GM21515 (cell line): ENCODE measurements around the gene PHF2.
A peak's percentile ranks its signal among the peaks of the same experiment; 100 is the strongest.

ENCODE experiments used
- ATAC-seq: cut with Tn5 transposase; IDR thresholded peaks from one replicate; pipeline ENCODE4 v1.9.1; 2021; ENCODE audit not compliant: unreplicated experiment

PHF2 gene

DNA sequence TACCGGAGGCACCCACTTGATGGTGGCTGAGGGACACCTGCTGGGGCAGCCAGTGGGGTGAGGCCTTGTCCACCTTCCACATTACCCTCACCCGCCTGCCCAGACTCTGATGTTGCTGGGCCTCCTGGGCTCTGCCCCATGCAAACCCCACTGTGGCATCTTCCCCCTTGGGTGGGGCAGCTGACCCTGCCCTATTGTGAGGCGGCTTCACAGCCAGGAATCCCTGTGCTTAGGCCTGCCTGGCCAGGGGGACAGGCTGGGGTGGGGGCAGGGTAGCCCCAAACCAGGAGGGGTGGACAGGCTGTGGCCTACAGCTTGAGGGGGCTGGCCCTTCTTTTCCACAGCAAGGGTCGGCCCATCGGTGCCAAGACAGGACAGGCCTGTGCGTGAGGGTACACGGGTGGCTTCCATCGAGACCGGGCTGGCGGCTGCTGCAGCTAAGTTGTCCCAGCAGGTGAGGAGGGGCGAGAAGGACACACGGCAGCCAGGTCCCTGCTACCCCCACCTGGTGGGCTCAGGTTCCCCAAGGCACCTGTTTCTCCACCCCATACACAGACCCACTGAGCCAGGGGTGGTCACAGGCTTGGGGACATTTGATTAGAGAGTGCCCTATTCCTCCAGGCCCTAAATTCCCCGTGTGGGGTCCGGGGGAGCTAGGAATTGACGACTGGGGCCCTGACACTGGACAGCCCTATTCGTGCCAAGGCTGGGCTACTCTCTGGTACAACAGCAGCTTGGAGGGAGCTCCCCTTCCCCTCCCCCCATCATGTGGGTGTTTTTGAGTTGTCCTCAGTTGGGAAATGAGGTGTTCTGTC lies 99.2 kb downstream of the PHF2 start:
- ATAC-seq, result no peak

GRCh38 chr9:93676310-93677047 lies 100.1 kb downstream of the PHF2 start:
- ATAC-seq, result no peak

DNA sequence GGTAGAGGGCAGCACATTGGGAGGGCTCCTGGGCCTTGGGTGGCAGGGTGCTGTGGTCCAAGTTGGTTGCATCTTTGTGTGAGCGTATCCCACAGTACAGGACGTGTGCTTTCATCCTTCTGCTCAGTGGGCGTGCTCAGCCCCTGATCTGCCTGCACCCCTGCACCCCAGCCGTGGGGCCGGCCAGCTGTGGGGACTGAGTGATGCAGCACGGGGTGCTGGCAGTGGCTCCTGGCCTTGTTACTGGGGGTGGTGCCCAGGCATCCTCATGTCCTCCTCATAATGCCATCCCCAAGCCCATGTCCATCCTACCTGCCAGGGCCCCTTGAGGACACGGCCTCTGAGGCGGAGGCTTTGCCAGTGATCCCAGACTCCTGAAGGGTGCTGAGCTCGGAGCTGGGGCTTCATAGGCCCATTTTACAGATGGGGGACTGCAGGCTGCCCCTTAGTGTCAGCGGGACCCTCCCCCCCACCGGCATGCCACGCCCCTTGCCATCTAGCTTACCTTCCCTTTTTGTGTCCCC lies 100.7 kb downstream of the PHF2 start:
- ATAC-seq, result no peak

DNA sequence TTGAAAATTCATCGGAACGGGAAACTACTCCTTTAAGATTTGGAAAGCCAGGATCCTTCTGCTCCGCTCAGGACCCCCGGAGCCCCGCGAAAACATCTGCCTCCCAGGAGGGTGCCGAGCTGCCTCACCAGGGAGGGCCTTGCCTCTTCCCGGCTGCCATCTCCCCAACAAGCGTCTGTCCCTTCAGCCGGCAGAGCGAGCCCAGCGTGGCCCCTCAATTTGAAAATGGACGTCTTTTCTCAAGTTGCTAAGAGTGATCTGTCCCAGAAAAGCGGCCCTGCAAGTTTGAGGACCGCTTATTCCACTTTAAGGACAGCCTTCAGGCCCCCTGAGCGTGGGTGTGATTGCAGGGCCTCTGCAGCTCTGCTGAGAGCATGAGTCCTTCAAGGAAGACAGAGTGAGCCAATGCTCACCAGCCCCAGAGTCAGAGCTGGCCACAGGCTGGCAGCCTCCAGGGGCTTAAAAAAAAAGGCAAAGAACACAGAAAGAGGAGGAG lies 101.3 kb downstream of the PHF2 start:
- no peak for ATAC-seq

DNA sequence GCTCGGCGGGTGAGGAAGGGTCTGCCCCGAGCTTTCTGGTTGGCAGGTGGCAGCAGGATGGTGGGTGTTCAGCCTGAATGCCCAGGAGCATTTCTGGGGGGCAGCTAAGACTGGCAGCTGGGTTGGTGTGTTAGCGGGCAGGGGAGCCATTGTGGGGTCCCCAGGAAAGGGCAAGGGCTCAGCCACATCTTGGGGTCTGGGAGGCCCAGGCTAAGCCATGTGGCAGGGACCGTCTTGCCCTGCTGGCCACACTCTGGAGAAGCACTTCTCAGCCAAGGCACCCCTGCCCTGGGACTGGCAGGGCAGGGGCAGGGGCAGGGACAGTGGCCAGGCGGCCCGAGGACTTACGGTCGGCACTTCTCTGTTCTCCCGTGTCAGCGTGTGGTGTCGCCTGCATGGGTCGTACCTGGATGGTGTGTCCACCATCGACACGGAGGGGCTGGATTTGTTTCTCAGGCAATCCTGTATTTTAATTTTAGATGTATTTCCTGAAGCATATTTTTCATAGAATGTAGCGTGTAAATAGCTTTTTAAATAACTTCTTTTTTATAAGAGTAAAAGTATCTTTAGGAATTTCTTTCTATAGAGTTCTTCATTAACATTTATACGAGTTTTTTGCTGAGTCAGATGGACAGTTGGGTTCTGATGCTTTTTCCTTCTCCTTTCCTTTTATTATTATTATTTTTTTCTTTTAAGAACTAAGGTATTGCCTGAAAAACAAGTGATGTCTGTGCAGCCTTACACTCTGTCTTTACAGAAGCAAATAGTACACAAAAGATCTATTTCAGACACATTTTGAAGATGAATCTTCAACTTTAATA lies 102.0 kb downstream of the PHF2 start:
- ATAC-seq, result no peak

- ATAC-seq, result no peak
These were observed 103.4 kb downstream of the PHF2 start for GRCh38 chr9:93679536-93680442.

DNA sequence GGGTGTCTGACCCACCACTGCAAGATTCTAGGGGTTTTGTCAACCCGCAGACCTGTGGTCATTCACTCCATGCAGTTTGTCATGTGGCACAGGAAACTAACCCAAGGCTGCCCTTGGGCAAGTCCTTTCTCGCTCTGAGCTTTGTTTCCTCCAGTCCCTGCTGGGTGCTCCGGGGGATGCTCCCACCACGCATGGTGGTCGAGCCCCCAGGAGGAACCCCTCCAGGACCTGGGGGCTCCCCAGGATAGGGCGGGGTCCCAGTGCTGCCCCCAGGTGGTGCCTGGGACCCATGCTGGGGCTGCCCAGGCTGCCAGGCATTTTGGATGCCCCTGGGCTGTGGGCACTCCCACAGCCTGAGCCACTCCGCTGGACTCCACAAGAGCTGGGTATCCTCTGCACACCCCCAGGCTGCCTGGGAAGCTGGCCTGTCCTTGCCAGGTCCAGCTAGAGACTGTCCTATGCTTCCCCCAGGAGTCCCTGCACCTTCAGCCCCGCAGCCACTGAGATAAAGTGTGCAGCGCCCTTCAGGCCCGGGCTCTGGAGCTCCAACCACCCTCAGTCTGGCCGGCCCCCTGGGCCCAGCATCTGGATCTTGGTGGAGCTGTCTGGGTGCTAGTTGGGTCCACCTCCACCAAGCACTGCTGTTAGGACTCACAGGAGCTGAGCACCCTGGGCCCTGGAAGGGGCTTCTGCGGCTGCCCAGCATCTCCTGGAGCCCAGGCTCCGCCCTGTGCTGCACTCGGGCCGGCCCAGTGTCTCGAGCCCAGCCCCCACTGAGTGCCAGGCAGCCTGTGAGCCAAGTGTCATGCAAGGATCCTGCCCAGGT lies 104.3 kb downstream of the PHF2 start:
- ATAC-seq, result no peak

DNA sequence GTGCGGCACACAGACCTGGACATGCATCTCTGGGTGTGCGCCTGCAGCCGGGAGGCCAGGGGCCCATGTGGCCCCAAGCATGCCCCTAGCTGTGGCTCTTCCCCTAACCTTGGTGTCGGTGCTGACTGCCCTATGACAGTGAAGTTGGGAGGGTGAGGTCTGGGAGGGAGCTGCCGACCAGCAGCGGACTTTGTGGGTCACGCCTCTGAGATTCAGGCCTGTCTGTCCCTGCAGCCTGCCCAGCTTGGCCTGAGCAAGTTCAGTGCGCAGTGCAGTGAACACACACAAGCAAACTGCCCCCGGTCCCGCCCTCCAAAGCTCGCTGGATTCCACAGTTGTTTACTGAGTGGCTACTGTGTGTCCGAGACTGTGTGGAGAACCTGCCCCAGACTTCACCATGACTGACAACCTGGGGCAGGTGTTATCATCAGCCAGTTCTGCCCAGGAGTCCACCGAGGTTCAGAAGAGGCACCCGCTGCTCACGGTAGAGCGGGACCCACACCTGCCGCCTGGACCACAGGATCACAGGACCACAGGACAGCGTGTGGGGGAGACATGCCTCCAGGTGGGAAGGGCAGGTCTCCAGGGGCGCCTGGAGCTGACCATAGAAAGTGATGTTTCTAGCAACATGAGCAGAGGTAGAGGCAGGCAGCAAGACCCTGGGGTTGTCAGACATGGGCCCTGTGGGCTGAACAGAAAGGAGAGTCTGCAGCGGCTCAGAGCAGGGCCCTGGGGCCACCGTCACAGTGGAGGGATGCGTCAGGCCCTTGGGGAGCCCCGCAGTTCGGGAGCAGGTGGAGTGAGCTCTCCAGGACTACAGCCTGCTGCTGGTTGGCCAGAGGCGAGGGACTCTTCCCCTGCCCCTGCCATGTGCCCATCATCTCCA lies 105.1 kb downstream of the PHF2 start:
- ATAC-seq, result no peak

- ATAC-seq, result peak; percentile 56
These were observed 106.0 kb downstream of the PHF2 start for GRCh38 chr9:93682155-93682968.

DNA sequence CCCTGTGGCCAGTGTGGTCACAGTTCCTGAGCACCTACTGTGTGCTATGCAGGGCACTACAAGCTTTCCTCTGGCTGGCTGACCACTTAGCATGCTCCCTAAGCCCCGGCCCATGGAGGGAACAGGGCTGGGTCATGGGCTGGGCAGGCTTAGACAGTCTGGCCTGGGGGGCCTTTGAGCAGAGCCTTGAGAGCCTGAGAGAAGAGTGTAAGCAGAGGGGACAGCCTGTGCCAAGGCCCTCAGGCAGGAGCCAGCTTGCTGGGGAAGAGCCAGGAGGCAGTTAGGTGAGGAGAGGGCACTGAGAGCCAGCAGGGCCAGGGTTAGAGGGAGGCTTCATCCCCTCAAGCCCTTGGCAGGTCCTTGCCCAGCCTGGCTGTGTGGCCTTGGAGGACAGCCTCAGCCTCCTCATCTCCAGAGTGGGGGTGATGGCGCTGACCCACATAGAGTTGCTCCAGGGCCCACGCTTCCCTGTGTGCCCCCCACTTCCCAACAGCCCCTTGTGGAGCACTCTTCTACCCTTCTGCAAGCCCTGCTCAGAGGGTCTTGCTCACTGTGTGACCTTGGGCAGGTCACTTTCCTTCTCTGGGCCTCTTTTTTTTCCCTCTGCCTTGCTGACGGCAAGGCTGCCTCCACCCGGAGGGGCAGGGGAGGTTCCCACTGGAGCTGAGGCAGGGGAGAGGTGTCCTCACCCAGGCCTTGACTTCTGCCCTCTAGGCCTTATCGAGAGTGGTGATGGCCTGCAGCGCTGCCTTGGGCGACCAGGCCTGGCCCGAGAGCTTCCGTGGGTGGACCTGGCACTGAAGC lies 107.1 kb downstream of the PHF2 start:
- ATAC-seq, result no peak

DNA sequence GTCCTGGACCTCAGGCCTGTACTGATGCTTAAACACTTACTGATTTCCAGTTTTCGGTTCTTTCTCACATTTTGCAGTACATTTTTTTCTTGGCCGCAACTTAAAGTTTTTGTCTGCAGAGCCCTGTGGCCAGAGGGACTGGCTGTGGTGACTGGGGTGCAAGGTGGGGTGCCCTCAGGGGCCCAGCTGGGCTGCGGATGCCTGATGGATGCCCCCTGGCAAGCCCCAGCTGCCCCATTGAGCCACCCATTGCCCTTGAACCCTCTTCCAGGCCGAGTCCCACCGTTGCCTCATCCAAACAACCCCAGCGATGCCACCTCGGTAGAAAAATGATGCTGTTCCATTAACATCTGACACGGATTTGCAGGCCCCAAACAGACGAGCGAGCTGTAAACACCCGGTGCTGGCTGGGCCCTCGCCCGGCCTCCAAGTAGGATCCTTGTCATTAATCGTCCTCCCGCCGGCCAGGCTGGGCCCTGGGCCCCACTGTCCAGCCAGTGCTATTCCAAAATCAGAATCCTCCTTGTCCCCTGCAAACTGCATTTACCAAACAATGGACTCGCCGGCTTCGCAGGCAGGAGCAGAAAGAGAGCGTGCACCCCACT lies 107.9 kb downstream of the PHF2 start:
- no peak for ATAC-seq

DNA sequence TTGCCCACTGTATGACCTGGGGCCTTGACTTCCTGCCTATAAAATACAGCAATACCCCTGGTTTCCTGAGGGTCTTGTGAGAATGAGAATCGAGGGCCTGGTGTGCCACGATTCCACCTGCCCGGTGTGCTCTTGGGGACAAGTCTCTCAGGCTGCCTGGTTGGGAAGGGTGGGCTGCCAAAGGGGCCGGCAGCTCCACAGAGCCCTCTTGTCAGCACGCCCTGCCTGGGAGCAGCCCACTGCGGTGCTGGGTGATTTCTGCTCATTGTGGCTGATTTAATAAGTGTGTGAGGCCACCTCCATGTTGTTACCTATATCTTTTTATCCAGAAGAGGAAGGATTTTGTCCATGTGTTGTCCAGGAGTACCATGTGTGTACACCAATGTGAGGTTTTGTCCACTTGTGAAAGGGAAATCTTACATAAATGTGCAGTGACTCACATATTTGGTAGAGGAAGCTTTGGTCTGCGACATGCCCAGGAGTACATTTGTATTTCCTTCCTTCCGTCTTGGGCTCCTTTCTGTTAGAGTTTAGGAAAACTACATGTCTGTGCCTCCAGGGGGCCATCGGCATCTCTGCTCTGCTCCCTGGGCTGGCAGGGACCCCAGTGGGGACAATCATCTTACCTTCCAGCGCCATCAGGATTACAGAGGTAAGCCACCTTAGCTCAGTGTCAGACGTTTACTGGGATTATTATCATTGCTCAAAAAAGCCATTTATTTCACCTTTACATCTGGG lies 108.6 kb downstream of the PHF2 start:
- ATAC-seq, result no peak

- ATAC-seq, result no peak
These were observed 109.9 kb downstream of the PHF2 start for GRCh38 chr9:93686127-93686879.

DNA sequence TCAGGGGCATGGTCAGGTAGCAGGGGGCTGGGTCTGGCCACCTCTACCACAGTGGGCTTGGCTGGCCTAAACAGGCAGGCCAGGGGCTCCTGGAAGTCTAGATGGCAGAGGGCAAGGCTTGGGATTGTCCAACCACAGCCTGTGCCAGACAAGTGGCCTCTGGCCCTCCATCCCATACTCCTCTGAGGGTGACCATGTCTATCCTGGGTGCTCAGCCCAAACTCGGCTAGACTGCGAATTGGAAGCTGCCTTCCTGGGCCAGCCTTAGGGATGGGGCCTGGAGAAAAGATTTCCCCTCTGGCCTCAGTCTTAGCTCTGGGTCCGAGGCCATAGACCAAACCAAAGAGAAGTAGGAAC lies 110.5 kb downstream of the PHF2 start:
- ATAC-seq, result no peak

DNA sequence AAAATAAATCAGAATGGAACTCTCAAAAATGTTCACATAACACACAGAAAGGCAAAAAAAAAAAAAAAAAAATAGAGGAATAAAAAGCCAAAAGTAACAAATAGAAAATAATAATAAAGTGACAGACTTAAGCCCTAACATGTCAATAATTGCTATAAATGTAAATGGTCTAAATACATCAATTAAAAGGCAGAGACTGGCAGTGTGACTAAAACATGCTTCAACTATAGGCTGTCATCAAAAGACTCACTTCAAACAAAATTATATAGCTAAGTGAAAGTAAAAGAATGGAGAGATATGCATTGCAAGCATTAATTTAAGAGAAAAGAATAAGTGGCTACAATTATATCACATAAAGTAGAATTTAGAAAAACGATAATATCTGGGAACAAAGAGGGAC lies 114.2 kb downstream of the PHF2 start:
- no peak for ATAC-seq
